HepG2 (cell line): ENCODE data around the gene PPP1R15A. TPM values are rescaled to one million over a fixed set of nuclear protein-coding genes. Genes with fewer than 3 reads are reported as not detected.

Experiments
- CBX5 ChIP-seq: sonication (generic); formaldehyde crosslinking; IDR thresholded peaks from 2 replicates; pipeline ENCODE4 v1.4.0; 2020; ENCODE audit warnings: missing genetic modification reagents, borderline replicate concordance
- ELF4 ChIP-seq: sonication (generic); formaldehyde crosslinking; IDR thresholded peaks from 2 replicates; pipeline ENCODE4 v1.5.0; 2020; ENCODE audit warnings: missing genetic modification reagents, mild to moderate bottlenecking, moderate library complexity, borderline replicate concordance
- FOXC1 ChIP-seq: sonication (generic); formaldehyde crosslinking; IDR thresholded peaks from 2 replicates; pipeline ENCODE4 v1.8.0; 2022; ENCODE audit warnings: mild to moderate bottlenecking, missing genetic modification reagents, borderline replicate concordance
- GABPB1 ChIP-seq: IDR thresholded peaks from 2 replicates; pipeline ENCODE4 v1.6.1; 2016; ENCODE audit warnings: mild to moderate bottlenecking, missing genetic modification reagents, moderate library complexity, missing compliant biosample characterization
- GFI1 ChIP-seq: sonication (generic); formaldehyde crosslinking; IDR thresholded peaks from 2 replicates; pipeline ENCODE4 v1.5.0; 2020; ENCODE audit warnings: missing genetic modification reagents, mild to moderate bottlenecking, borderline replicate concordance
- HCFC1 ChIP-seq: fragments of 150-350 bp; IDR thresholded peaks from 2 replicates; pipeline ENCODE4 v1.6.1; 2014; ENCODE audit warnings: low read depth, low read length
- JUN ChIP-seq: sonication (generic); formaldehyde crosslinking; IDR thresholded peaks from 2 replicates; pipeline ENCODE4 v1.4.0; 2020; ENCODE audit warnings: mild to moderate bottlenecking, missing genetic modification reagents
- KLF15 ChIP-seq: sonication (generic); formaldehyde crosslinking; IDR thresholded peaks from 2 replicates; pipeline ENCODE4 v1.8.1; 2023; ENCODE audit warnings: borderline replicate concordance, mild to moderate bottlenecking, inconsistent platforms, missing genetic modification reagents, mixed read lengths
- KLF16 ChIP-seq, 2 experiments: sonication (generic) in 1 of 2; formaldehyde crosslinking in 1 of 2; IDR thresholded peaks; 2 replicates each; pipeline versions ENCODE4 v1.6.1 to v1.8.0; 2016 to 2023; ENCODE audit warnings: missing genetic modification reagents in 2 of 2, missing compliant biosample characterization in 1 of 2
- MTF2 ChIP-seq: sonication (generic); formaldehyde crosslinking; IDR thresholded peaks from 2 replicates; pipeline ENCODE4 v1.5.0; 2020; ENCODE audit warnings: missing genetic modification reagents, borderline replicate concordance
- MXD4 ChIP-seq: IDR thresholded peaks from 2 replicates; pipeline ENCODE4 v1.6.1; 2016; ENCODE audit warnings: mild to moderate bottlenecking, missing biosample characterization, missing genetic modification reagents
- NR3C1 ChIP-seq: sonication (generic); formaldehyde crosslinking; IDR thresholded peaks from 2 replicates; pipeline ENCODE4 v1.4.0; 2020; ENCODE audit warnings: missing genetic modification reagents
- PTBP1 ChIP-seq: fragments of 200-400 bp; formaldehyde crosslinking; IDR thresholded peaks from 2 replicates; pipeline ENCODE4 v1.6.1; 2018; ENCODE audit warnings: low read length, low read depth; ENCODE audit not compliant: poor library complexity, severe bottlenecking
- SALL2 ChIP-seq: sonication (generic); formaldehyde crosslinking; IDR thresholded peaks from 2 replicates; pipeline ENCODE4 v1.8.1; 2023; ENCODE audit warnings: mild to moderate bottlenecking, missing genetic modification reagents, inconsistent platforms
- SIX4 ChIP-seq: sonication (generic); formaldehyde crosslinking; IDR thresholded peaks from 2 replicates; pipeline ENCODE4 v1.4.0; 2020; ENCODE audit warnings: missing genetic modification reagents
- TBP ChIP-seq: sonication (generic); formaldehyde crosslinking; IDR thresholded peaks from 2 replicates; pipeline ENCODE4 v1.5.0; 2020; ENCODE audit warnings: missing genetic modification reagents
- TMF1 ChIP-seq: sonication (generic); formaldehyde crosslinking; IDR thresholded peaks from 2 replicates; pipeline ENCODE4 v1.8.1; 2022; ENCODE audit warnings: low read depth, missing genetic modification reagents
- ZFP82 ChIP-seq: sonication (generic); formaldehyde crosslinking; IDR thresholded peaks from 2 replicates; pipeline ENCODE4 v1.5.1; 2020; ENCODE audit warnings: mild to moderate bottlenecking, missing genetic modification reagents, borderline replicate concordance
- ZNF501 ChIP-seq: sonication (generic); formaldehyde crosslinking; IDR thresholded peaks from 2 replicates; pipeline ENCODE4 v1.5.1; 2020; ENCODE audit warnings: mild to moderate bottlenecking, moderate library complexity, missing genetic modification reagents
- ZNF782 ChIP-seq: sonication (generic); formaldehyde crosslinking; IDR thresholded peaks from 2 replicates; pipeline ENCODE4 v1.4.0; 2020; ENCODE audit warnings: missing genetic modification reagents, mild to moderate bottlenecking, borderline replicate concordance
- polyA plus RNA-seq, 8 experiments: library from polyadenylated mRNA; depleted of rRNA in 3 of 8; stranded (reverse) in 7 of 8; unstranded in 1 of 8; fragments of >200 nt; fragmentation: Illumina TruSeq in 4 of 8; extraction: Trizol in 4 of 8; gene quantifications; 2 replicates each; pipeline versions ENCODE4 v1.2.1 to v1.2.3, GENCODE V29; 2011 to 2016; ENCODE audit warnings: low read depth in 4 of 8, missing spikeins in 1 of 8, mixed read lengths in 1 of 8; ENCODE audit not compliant: insufficient read depth in 1 of 8
- total RNA-seq, 5 experiments: library from RNA; depleted of rRNA; stranded (reverse); fragments of >200 nt; fragmentation: Illumina TruSeq; extraction: Trizol; gene quantifications; 2 replicates each; pipeline ENCODE4 v1.2.3, GENCODE V29; 2016; ENCODE audit warnings: low read depth in 1 of 5
- TF ChIP-seq, protein P1 (sequence below): sonication (generic); formaldehyde crosslinking; IDR thresholded peaks from 2 replicates; pipeline ENCODE4 v1.5.0; 2020; ENCODE audit warnings: mild to moderate bottlenecking, missing genetic modification reagents
- TF ChIP-seq, protein P2 (sequence below): sonication (generic); formaldehyde crosslinking; IDR thresholded peaks from 2 replicates; pipeline ENCODE4 v1.4.0; 2020; ENCODE audit warnings: missing genetic modification reagents
- TF ChIP-seq, protein P3 (sequence below): sonication (generic); formaldehyde crosslinking; IDR thresholded peaks from 2 replicates; pipeline ENCODE4 v1.8.0; 2022; ENCODE audit warnings: mild to moderate bottlenecking, missing genetic modification reagents; ENCODE audit not compliant: insufficient replicate concordance
- TF ChIP-seq, protein P4 (sequence below): IDR thresholded peaks from 2 replicates; pipeline ENCODE4 v1.6.1; 2016; ENCODE audit warnings: low read depth, borderline replicate concordance
- TF ChIP-seq, protein P5 (sequence below): sonication (generic); formaldehyde crosslinking; IDR thresholded peaks from 2 replicates; pipeline ENCODE4 v1.8.1; 2023; ENCODE audit warnings: mild to moderate bottlenecking, inconsistent platforms, moderate library complexity, missing genetic modification reagents, borderline replicate concordance

PPP1R15A gene
- total and polyA plus RNA-seq, 2 of the 13 experiments (the other 11 are each of a cell fraction or from before 2014, with no cell fraction given), result 15.6 to 18.5 TPM

DNA sequence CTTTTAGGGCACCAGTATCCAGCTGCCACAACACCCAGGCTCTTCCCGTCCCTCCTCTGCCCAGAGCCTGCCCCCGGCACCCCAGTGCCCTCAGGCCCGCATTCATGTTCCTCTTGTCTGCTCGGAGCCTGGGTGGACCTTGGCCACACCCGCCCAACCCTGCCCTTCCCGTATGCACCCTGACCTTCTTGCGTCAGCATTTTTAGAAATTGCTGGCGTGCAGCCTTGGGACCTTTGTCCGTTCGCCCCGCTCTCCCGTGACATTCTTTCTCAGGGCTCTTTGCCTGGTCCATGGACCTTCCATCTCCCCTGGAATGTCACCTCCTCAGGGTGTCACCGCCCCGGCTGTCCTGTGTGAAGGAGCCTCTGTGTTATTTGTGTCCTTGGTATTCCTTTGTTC lies 35.5 kb downstream of the PPP1R15A start (continued):
- TF ChIP-seq, protein P1, sequence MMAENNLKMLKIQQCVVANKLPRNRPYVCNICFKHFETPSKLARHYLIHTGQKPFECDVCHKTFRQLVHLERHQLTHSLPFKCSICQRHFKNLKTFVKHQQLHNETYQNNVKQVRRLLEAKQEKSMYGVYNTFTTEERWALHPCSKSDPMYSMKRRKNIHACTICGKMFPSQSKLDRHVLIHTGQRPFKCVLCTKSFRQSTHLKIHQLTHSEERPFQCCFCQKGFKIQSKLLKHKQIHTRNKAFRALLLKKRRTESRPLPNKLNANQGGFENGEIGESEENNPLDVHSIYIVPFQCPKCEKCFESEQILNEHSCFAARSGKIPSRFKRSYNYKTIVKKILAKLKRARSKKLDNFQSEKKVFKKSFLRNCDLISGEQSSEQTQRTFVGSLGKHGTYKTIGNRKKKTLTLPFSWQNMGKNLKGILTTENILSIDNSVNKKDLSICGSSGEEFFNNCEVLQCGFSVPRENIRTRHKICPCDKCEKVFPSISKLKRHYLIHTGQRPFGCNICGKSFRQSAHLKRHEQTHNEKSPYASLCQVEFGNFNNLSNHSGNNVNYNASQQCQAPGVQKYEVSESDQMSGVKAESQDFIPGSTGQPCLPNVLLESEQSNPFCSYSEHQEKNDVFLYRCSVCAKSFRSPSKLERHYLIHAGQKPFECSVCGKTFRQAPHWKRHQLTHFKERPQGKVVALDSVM (CRISPR knock-in tag), result peak; percentile 13; the same call in 1 of the 2 replicates
- TF ChIP-seq NR3C1 (CRISPR knock-in tag) (no peak), ZNF782 (CRISPR knock-in tag) (no peak), MXD4 (peak; percentile 26; the same call in 1 of the 2 replicates), KLF15 (CRISPR knock-in tag) (no peak), TBP (CRISPR knock-in tag) (no peak), SALL2 (CRISPR knock-in tag) (no peak), JUN (CRISPR knock-in tag) (no peak), ZFP82 (CRISPR knock-in tag) (no peak), FOXC1 (CRISPR knock-in tag) (no peak), ZNF501 (CRISPR knock-in tag) (no peak; the same call in 1 of the 2 replicates), SIX4 (no peak), MTF2 (no peak), ELF4 (CRISPR knock-in tag) (no peak), HCFC1 (no peak), PTBP1 (no peak), GABPB1 (peak; percentile 55), TMF1 (no peak), GFI1 (CRISPR knock-in tag) (no peak), KLF16 (CRISPR knock-in tag; IDR thresholded peaks at IDR 0.05) (no peak), CBX5 (CRISPR knock-in tag) (0 out of 2 replicates have a peak, but pooled peaks have one; percentile 58)
- TF ChIP-seq, protein P2, sequence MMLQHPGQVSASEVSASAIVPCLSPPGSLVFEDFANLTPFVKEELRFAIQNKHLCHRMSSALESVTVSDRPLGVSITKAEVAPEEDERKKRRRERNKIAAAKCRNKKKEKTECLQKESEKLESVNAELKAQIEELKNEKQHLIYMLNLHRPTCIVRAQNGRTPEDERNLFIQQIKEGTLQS (CRISPR knock-in tag), result peak; percentile 95
- TF ChIP-seq, protein P3, sequence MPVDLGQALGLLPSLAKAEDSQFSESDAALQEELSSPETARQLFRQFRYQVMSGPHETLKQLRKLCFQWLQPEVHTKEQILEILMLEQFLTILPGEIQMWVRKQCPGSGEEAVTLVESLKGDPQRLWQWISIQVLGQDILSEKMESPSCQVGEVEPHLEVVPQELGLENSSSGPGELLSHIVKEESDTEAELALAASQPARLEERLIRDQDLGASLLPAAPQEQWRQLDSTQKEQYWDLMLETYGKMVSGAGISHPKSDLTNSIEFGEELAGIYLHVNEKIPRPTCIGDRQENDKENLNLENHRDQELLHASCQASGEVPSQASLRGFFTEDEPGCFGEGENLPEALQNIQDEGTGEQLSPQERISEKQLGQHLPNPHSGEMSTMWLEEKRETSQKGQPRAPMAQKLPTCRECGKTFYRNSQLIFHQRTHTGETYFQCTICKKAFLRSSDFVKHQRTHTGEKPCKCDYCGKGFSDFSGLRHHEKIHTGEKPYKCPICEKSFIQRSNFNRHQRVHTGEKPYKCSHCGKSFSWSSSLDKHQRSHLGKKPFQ (CRISPR knock-in tag), result no peak
- TF ChIP-seq, protein P4, sequence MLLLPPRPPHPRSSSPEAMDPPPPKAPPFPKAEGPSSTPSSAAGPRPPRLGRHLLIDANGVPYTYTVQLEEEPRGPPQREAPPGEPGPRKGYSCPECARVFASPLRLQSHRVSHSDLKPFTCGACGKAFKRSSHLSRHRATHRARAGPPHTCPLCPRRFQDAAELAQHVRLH (CRISPR knock-in tag), result peak; percentile 63; the same call in 1 of the 2 replicates
- TF ChIP-seq, protein P5, sequence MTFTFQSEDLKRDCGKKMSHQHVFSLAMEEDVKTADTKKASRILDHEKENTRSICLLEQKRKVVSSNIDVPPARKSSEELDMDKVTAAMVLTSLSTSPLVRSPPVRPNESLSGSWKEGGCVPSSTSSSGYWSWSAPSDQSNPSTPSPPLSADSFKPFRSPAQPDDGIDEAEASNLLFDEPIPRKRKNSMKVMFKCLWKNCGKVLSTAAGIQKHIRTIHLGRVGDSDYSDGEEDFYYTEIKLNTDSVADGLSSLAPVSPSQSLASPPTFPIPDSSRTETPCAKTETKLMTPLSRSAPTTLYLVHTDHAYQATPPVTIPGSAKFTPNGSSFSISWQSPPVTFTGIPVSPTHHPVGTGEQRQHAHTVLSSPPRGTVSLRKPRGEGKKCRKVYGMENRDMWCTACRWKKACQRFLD, result no peak
